HG03045 (cell line): ENCODE measurements around the gene IL1RL2.

Source experiments
- ATAC-seq: cut with Tn5 transposase; IDR thresholded peaks from one replicate; pipeline ENCODE4 v1.9.1; 2021; ENCODE audit warnings: mild to moderate bottlenecking, moderate library complexity; ENCODE audit not compliant: unreplicated experiment

IL1RL2 gene

GRCh38 chr2:102186791-102187495, at the start of gene IL1RL2:
Gene IL1RL2 (plus strand): TSS chr2:102187023. CDS start chr2:102187868, 845 bp downstream.
- no peak for ATAC-seq

GRCh38 chr2:102137138-102137537, 49.7 kb upstream of the IL1RL2 start:
- ATAC-seq = no peak

- no peak for ATAC-seq
These were observed 48.5 kb upstream of the IL1RL2 start for GRCh38 chr2:102138331-102138730.

GRCh38 chr2:102139851-102140250, 47.0 kb upstream of the IL1RL2 start:
- no peak for ATAC-seq

GRCh38 chr2:102140377-102140776, 46.4 kb upstream of the IL1RL2 start:
- ATAC-seq = no peak

GRCh38 chr2:102141011-102141943, 45.5 kb upstream of the IL1RL2 start:
- no peak for ATAC-seq

GRCh38 chr2:102141970-102142828, 44.6 kb upstream of the IL1RL2 start, which contains the start of gene IL1R1:
Gene IL1R1 (plus strand): TSS chr2:102142746. CDS start chr2:102157725, 14,979 bp downstream.
- no peak for ATAC-seq

- no peak for ATAC-seq
These were observed 43.9 kb upstream of the IL1RL2 start for GRCh38 chr2:102142829-102143449.

- no peak for ATAC-seq
These were observed 43.3 kb upstream of the IL1RL2 start for GRCh38 chr2:102143450-102143985.

- ATAC-seq = no peak
These were observed 42.7 kb upstream of the IL1RL2 start for GRCh38 chr2:102144128-102144527.

- ATAC-seq = no peak
These were observed 41.7 kb upstream of the IL1RL2 start for GRCh38 chr2:102145107-102145506.

GRCh38 chr2:102145934-102146333, 40.9 kb upstream of the IL1RL2 start:
- ATAC-seq = no peak

- no peak for ATAC-seq
These were observed 38.9 kb upstream of the IL1RL2 start for GRCh38 chr2:102147935-102148334.

GRCh38 chr2:102149243-102149642, 37.6 kb upstream of the IL1RL2 start:
- no peak for ATAC-seq

- no peak for ATAC-seq
These were observed 37.0 kb upstream of the IL1RL2 start for GRCh38 chr2:102149644-102150455.

- no peak for ATAC-seq
These were observed 32.5 kb upstream of the IL1RL2 start for GRCh38 chr2:102154364-102154763.

GRCh38 chr2:102154946-102155702, 31.7 kb upstream of the IL1RL2 start:
- ATAC-seq = no peak

GRCh38 chr2:102155703-102156515, 30.9 kb upstream of the IL1RL2 start:
- ATAC-seq = no peak
